H9 (cell line): Measurements from ENCODE around the gene SLC23A1. TPM values are rescaled to one million over a fixed set of nuclear protein-coding genes. Genes with fewer than 3 reads are reported as not detected.

Source experiments
- DNase-seq: peaks from one replicate; pipeline ENCODE4 v3.0.0-alpha.2; 2017
- H2AFZ ChIP-seq: one replicate; pipeline ENCODE4 v1.6.1; 2013; ENCODE audit warnings: mild to moderate bottlenecking, low read length, control low read depth, moderate library complexity
- H2AK5ac ChIP-seq: 2 replicates; pipeline ENCODE4 v1.6.1; 2013; ENCODE audit warnings: low read length, control low read depth, mixed read lengths; ENCODE audit not compliant: insufficient read length
- H2BK120ac ChIP-seq: one replicate; pipeline ENCODE4 v1.6.1; 2013; ENCODE audit warnings: low read depth, mild to moderate bottlenecking, low read length, control low read depth, inconsistent platforms; ENCODE audit not compliant: poor library complexity, severe bottlenecking
- H2BK12ac ChIP-seq: 2 replicates; pipeline ENCODE4 v1.6.1; 2013; ENCODE audit warnings: low read length, control low read depth, mixed read lengths, low read depth; ENCODE audit not compliant: insufficient read length
- H2BK15ac ChIP-seq: 2 replicates; pipeline ENCODE4 v1.6.1; 2013; ENCODE audit warnings: low read depth, low read length, control low read depth
- H2BK20ac ChIP-seq: one replicate; pipeline ENCODE4 v1.6.1; 2013; ENCODE audit warnings: low read depth, mild to moderate bottlenecking, low read length, control low read depth, inconsistent platforms; ENCODE audit not compliant: poor library complexity, severe bottlenecking
- H2BK5ac ChIP-seq: 2 replicates; pipeline ENCODE4 v1.6.1; 2013; ENCODE audit warnings: low read length, control low read depth, mixed read lengths; ENCODE audit not compliant: insufficient read length
- H3K14ac ChIP-seq: 2 replicates; pipeline ENCODE4 v1.6.1; 2013; ENCODE audit warnings: low read length, control low read depth; ENCODE audit not compliant: insufficient read depth
- H3K18ac ChIP-seq: 2 replicates; pipeline ENCODE4 v1.6.1; 2013; ENCODE audit warnings: low read depth, mild to moderate bottlenecking, mixed read lengths, low read length, control low read depth; ENCODE audit not compliant: insufficient read length
- H3K23ac ChIP-seq: 2 replicates; pipeline ENCODE4 v1.6.1; 2013; ENCODE audit warnings: low read length, control low read depth, mixed read lengths, low read depth; ENCODE audit not compliant: insufficient read length
- H3K23me2 ChIP-seq: 2 replicates; pipeline ENCODE4 v1.6.1; 2013; ENCODE audit warnings: low read depth, mild to moderate bottlenecking, mixed read lengths, low read length, control low read depth; ENCODE audit not compliant: insufficient read length, poor library complexity, severe bottlenecking
- H3K27ac ChIP-seq: 2 replicates; pipeline ENCODE4 v1.5.1; 2013; ENCODE audit warnings: low read length, control low read depth, mixed read lengths, low read depth; ENCODE audit not compliant: insufficient read length
- H3K27me3 ChIP-seq: 2 replicates; pipeline ENCODE4 v1.6.1; 2013; ENCODE audit warnings: low read length, control low read depth, inconsistent platforms; ENCODE audit not compliant: insufficient read depth
- H3K4ac ChIP-seq: 2 replicates; pipeline ENCODE4 v1.6.1; 2013; ENCODE audit warnings: low read depth, mild to moderate bottlenecking, control low read depth, inconsistent platforms, low read length, moderate library complexity
- H3K4me1 ChIP-seq: 2 replicates; pipeline ENCODE4 v1.6.1; 2013; ENCODE audit warnings: low read length, control low read depth, inconsistent platforms; ENCODE audit not compliant: insufficient read depth
- H3K4me2 ChIP-seq: 2 replicates; pipeline ENCODE4 v1.6.1; 2013; ENCODE audit warnings: low read length, control low read depth, mixed read lengths; ENCODE audit not compliant: insufficient read length, insufficient read depth
- H3K56ac ChIP-seq: 2 replicates; pipeline ENCODE4 v1.6.1; 2013; ENCODE audit warnings: low read depth, mild to moderate bottlenecking, mixed read lengths, low read length, control low read depth; ENCODE audit not compliant: insufficient read length
- H3K79me1 ChIP-seq: 2 replicates; pipeline ENCODE4 v1.6.1; 2013; ENCODE audit warnings: low read depth, mild to moderate bottlenecking, moderate library complexity, low read length, control low read depth, inconsistent platforms; ENCODE audit not compliant: insufficient read depth, poor library complexity, severe bottlenecking
- H3K79me2 ChIP-seq: 2 replicates; pipeline ENCODE4 v1.6.1; 2013; ENCODE audit warnings: low read length, control low read depth, inconsistent platforms; ENCODE audit not compliant: insufficient read depth
- H3K9ac ChIP-seq: 2 replicates; pipeline ENCODE4 v1.6.1; 2013; ENCODE audit warnings: low read length, control low read depth, mixed read lengths; ENCODE audit not compliant: insufficient read length; ENCODE audit errors: extremely low read depth
- H3K9me3 ChIP-seq: one replicate; pipeline ENCODE4 v1.6.1; 2013; ENCODE audit warnings: low read depth, low read length, inconsistent platforms; ENCODE audit not compliant: control insufficient read depth
- H3T11ph ChIP-seq: one replicate; pipeline ENCODE4 v1.6.1; 2013; ENCODE audit warnings: mild to moderate bottlenecking, low read length, control low read depth, inconsistent platforms
- H4K20me1 ChIP-seq: one replicate; pipeline ENCODE4 v1.6.1; 2013; ENCODE audit not compliant: control insufficient read depth, insufficient read length, insufficient read depth
- H4K5ac ChIP-seq: 2 replicates; pipeline ENCODE4 v1.6.1; 2013; ENCODE audit warnings: low read depth, mild to moderate bottlenecking, mixed read lengths, low read length, control low read depth; ENCODE audit not compliant: insufficient read length
- H4K8ac ChIP-seq: replicated peaks from 2 replicates; pipeline ENCODE4 v1.6.1; 2013; ENCODE audit warnings: low read length, control low read depth, mixed read lengths, low read depth; ENCODE audit not compliant: insufficient read length
- H4K91ac ChIP-seq: 2 replicates; pipeline ENCODE4 v1.6.1; 2013; ENCODE audit warnings: low read depth, mild to moderate bottlenecking, moderate library complexity, mixed read lengths, low read length, control low read depth; ENCODE audit not compliant: insufficient read length
- H3K27ac Mint-ChIP-seq, 3 experiments: 2 replicates in 2 of 3; 3 replicates in 1 of 3; pipeline ENCODE4 v1.8.0; 2020 to 2021; ENCODE audit warnings: mixed read lengths in 3 of 3, mild to moderate bottlenecking in 1 of 3, moderate library complexity in 1 of 3
- H3K27me3 Mint-ChIP-seq: 2 replicates; pipeline ENCODE4 v1.8.0; 2021; ENCODE audit warnings: low read depth, mild to moderate bottlenecking, moderate library complexity, mixed read lengths
- H3K36me3 Mint-ChIP-seq, 3 experiments: 2 replicates in 2 of 3; 3 replicates in 1 of 3; pipeline ENCODE4 v1.8.0; 2020 to 2021; ENCODE audit warnings: low read depth in 3 of 3, mixed read lengths in 3 of 3; ENCODE audit not compliant: insufficient read depth in 1 of 3
- H3K4me1 Mint-ChIP-seq, 2 experiments: 2 replicates each; pipeline ENCODE4 v1.8.0; 2020; ENCODE audit warnings: mixed read lengths in 2 of 2
- H3K4me3 Mint-ChIP-seq, 2 experiments: 2 replicates in 1 of 2; 3 replicates in 1 of 2; pipeline ENCODE4 v1.8.0; 2020 to 2021; ENCODE audit warnings: mild to moderate bottlenecking in 2 of 2, mixed read lengths in 2 of 2, moderate library complexity in 1 of 2
- H3K9me3 Mint-ChIP-seq, 2 experiments: 2 replicates in 1 of 2; 3 replicates in 1 of 2; pipeline ENCODE4 v1.8.0; 2020; ENCODE audit warnings: mild to moderate bottlenecking in 2 of 2, mixed read lengths in 2 of 2, moderate library complexity in 1 of 2
- WGBS: extraction: QIAGEN DNeasy Blood & Tissue Kit; methylation state at CpG from one replicate; pipeline ENCODE4 v1.1.7; 2013; ENCODE audit warnings: missing lambda C conversion rate, low lambda C conversion rate, mixed read lengths; ENCODE audit not compliant: insufficient read length; ENCODE audit errors: extremely low coverage; 5-methylcytosine and 5-hydroxymethylcytosine counted together
- total RNA-seq: library from RNA; stranded (reverse); gene quantifications from 2 replicates; pipeline ENCODE4 v1.2.1, GENCODE V29; 2021
- TF ChIP-seq, protein P1 (sequence below): fragments of 200-600 bp; sonication (generic); conservative IDR thresholded peaks from 3 replicates; pipeline ENCODE4 v1.8.0; 2021; ENCODE audit warnings: antibody characterized with exemption, mild to moderate bottlenecking

The SLC23A1 gene
- total RNA-seq, 1 experiment from 2014 or later: not detected

DNA sequence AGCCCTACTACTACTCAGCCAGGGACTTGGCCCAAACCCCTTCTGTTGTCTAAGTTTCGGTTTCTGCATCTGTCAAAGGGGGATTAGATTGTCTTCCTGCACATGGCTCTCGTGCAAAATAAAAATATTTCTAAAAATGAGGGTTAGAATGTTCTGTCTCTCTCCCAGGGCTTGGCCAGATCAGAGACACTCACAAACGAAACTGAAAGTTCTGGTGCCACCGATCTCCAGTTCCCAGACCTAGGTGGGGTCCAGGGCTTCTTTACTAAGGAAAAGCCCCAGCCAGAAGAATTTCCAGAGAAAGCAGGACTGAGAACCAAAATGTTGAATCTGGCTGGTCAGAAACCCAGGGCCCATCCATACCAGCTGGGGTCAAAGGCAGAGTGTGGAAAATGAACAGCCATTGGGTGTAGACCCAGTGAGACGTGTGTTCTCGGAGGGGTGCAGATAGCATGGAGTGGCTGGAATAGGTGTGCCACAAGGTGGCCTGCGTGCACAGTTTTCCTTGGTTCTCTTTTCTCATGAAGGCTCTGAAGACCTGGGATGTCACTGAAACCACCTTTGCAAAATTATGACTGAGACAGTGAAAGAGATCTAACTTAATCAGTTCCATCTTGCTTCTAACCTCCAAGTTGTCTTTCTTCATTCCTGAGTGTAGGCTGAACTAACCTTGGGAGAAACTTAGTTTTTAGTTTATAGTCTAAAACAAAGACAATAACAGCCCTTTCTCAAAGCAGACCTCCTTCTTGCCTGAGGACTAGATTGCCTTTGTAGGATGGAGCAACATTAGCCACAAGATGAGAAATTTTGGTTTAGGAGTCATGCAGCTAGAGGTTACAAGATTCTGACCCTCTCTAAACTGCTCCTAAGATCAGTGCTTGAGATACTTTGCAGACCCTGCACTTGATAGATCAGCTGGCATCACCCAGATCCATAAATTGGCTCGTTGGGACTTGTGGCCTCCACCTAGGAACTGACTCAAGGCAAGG is 2.3 kb upstream of the SLC23A1 start:
- H4K8ac ChIP-seq: no peak overlapping the region
- no peak overlapping the region for H3K4ac ChIP-seq
- H2AFZ ChIP-seq: no peak overlapping the region
- no peak overlapping the region for H3K9ac ChIP-seq
- Mint-ChIP-seq H3K4me3 (no peak overlapping the region), H3K9me3 (no peaks in the 10 kb centered on the region), H3K27me3 (no peaks in the 10 kb centered on the region; the same call in 1 of the 2 replicates), H3K36me3 (no peaks in the 10 kb centered on the region), H3K27ac (no peak overlapping the region), H3K4me1 (peaks cover 16 to 38% of the 10 kb centered on the region in 2 experiments)
- TF ChIP-seq, protein P1, sequence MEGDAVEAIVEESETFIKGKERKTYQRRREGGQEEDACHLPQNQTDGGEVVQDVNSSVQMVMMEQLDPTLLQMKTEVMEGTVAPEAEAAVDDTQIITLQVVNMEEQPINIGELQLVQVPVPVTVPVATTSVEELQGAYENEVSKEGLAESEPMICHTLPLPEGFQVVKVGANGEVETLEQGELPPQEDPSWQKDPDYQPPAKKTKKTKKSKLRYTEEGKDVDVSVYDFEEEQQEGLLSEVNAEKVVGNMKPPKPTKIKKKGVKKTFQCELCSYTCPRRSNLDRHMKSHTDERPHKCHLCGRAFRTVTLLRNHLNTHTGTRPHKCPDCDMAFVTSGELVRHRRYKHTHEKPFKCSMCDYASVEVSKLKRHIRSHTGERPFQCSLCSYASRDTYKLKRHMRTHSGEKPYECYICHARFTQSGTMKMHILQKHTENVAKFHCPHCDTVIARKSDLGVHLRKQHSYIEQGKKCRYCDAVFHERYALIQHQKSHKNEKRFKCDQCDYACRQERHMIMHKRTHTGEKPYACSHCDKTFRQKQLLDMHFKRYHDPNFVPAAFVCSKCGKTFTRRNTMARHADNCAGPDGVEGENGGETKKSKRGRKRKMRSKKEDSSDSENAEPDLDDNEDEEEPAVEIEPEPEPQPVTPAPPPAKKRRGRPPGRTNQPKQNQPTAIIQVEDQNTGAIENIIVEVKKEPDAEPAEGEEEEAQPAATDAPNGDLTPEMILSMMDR: 0 out of 3 replicates have a peak, but pooled peaks have one; percentile 18
- no peak overlapping the region for H2BK15ac ChIP-seq
- H2BK120ac ChIP-seq: no peak overlapping the region
- no peak overlapping the region for H2BK20ac ChIP-seq
- H3K27me3 ChIP-seq: no peaks in the 10 kb centered on the region
- no CpG with 5 or more reads among the region's 8 CpGs for WGBS
- no peak overlapping the region for H3K27ac ChIP-seq
- no peak overlapping the region for H2BK12ac ChIP-seq
- H2BK5ac ChIP-seq: no peak overlapping the region
- no peak overlapping the region for H2AK5ac ChIP-seq
- H3K79me1 ChIP-seq: no peaks in the 10 kb centered on the region
- DNase-seq: no peak
- H4K5ac ChIP-seq: no peak overlapping the region
- no peaks in the 10 kb centered on the region for H3K9me3 ChIP-seq
- no peak overlapping the region for H3K18ac ChIP-seq
- H3K4me1 ChIP-seq: peaks cover 3% of the 10 kb centered on the region; the same call in 1 of the 2 replicates
- no peak overlapping the region for H3T11ph ChIP-seq
- no peak overlapping the region for H3K23ac ChIP-seq
- no peak overlapping the region for H3K56ac ChIP-seq
- H4K20me1 ChIP-seq: no peaks in the 10 kb centered on the region
- no peaks in the 10 kb centered on the region for H3K79me2 ChIP-seq
- no peak overlapping the region for H3K14ac ChIP-seq
- no peak overlapping the region for H4K91ac ChIP-seq
- H3K23me2 ChIP-seq: no peaks in the 10 kb centered on the region
- H3K4me2 ChIP-seq: no peak overlapping the region
